GM13977 (cell line): Measurements from ENCODE around the gene IKZF1.

ENCODE experiments used
- DNase-seq: peaks from one replicate; pipeline ENCODE4 v3.0.0; 2012; ENCODE audit warnings: low spot score
- in situ Hi-C: fragments of 300-500 bp; cut with MboI; formaldehyde crosslinking; loops from one replicate; pipeline ENCODE4 v1.12.0; 2022; ENCODE audit warnings: low sequenced_read_pairs, low pct_unique_long_range_greater_than_20kb, mixed read lengths, inconsistent platforms; ENCODE audit not compliant: unreplicated experiment
- TF ChIP-seq, protein P1 (sequence below): IDR thresholded peaks from 2 replicates; pipeline ENCODE4 v1.5.1; 2012; ENCODE audit warnings: mild to moderate bottlenecking, control low read depth; ENCODE audit not compliant: insufficient read depth; ENCODE audit errors: extremely low read depth, missing control alignments

Gene IKZF1

DNA sequence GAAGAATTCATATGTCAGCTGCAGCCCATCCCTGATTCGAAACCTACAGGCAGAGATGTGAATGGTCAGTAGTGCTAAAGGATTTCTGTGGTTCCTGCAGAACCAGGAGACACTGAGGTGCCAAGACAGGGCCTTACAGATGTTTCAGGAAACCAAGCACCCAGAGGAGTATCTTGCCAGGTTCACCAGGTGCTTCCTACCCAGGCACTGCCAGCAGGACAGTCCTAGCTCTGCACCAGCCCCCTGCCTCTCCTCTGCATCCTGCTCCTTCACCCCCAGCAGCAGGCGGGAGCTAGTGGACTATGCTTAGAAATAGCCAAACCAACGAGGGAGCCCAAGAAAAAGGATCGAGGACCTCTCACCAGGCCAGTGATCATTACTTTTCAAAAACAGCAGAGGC lies 4.2 kb upstream of the IKZF1 start:
- in situ Hi-C loops: loop anchor here (10.0 kb wide), 2 partner anchors 64 to 114 kb away; no protein-coding TSS in a partner anchor
- TF ChIP-seq, protein P1, sequence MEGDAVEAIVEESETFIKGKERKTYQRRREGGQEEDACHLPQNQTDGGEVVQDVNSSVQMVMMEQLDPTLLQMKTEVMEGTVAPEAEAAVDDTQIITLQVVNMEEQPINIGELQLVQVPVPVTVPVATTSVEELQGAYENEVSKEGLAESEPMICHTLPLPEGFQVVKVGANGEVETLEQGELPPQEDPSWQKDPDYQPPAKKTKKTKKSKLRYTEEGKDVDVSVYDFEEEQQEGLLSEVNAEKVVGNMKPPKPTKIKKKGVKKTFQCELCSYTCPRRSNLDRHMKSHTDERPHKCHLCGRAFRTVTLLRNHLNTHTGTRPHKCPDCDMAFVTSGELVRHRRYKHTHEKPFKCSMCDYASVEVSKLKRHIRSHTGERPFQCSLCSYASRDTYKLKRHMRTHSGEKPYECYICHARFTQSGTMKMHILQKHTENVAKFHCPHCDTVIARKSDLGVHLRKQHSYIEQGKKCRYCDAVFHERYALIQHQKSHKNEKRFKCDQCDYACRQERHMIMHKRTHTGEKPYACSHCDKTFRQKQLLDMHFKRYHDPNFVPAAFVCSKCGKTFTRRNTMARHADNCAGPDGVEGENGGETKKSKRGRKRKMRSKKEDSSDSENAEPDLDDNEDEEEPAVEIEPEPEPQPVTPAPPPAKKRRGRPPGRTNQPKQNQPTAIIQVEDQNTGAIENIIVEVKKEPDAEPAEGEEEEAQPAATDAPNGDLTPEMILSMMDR: no peak
- no peak for DNase-seq

DNA sequence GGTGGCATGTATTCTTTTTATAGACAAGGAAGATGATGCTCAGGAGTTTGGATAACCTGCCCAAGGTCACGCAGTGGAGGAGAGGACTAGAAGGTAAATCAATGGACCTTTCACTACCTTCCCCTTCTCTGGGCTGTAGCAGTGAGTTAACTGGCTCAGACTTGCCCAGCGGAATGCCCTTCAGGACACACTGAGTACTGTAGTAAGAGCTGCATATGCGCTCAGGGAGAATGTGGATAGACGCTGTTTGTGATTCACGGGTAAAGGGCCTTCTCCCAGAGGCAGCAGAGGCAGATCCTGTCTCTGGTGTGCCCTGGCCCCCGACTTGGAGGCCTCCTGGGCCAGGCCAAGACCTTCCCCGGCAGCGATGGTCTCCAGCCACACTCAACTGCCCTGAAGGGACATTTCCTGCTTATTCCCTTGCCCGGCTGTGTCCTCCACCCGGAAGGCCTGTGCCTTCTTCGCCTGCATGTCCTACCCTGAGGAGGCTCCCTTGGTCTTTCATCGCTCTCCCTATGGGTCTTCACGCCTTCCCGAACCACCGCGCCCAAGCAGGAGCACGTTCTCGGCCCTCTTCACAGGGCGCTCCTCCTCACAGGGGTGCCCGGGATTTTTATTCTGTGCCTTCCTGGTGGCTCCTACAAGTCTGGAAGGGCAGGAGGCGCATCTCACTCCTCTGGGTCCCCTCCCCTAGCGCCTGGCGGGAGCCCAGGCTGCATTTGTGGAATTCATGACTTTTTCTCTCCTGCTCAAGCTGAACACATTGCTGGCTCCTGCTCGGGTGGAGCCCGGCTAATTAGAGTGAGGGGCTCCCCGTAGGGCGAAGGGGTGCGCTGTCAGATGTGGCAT lies 1.8 kb upstream of the IKZF1 start:
- in situ Hi-C loops: loop anchor here (10.0 kb wide), 2 partner anchors 62 to 112 kb away; no protein-coding TSS in a partner anchor
- TF ChIP-seq, protein P1: no peak
- no peak for DNase-seq

DNA sequence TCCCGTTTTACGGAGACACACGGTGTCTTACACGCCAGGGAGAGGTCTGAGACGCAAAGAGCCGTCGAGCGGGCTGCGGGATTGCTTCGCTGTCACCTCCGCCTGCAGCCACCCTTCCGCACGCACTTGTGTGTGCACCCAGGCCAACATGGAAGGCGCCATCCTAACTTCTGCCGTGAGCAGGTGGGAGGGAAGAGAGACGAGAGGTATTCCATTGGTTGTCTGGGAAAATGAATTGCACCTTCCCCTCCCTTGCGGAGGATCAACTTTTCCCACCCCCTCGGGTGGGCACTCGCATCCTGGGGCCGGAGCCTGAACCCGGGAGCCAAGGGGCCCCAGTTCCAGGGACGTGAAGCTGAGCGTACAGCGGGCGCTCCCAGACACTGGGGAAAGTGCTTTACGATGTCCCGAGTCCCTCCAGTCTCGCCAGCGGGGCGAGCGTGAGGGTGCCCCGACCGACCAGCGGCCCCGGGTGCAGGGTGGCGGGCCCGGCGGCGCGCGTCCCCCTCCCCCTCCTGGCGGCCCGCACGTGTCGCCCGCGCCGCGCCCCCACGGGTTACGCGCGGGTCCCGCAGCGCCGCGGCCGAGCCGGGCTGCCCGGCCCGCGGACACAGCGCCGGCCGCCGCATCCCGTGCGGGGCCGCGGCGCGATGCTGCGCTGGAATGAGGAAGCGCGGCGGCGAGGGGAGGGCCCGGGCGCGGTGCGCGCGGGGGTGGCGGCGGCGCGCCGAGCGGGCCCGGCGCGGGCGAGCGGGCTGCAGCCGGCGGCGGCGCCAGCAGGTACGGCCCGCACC lies 984 bp upstream of the IKZF1 start:
- no peak for DNase-seq
- in situ Hi-C loops: loop anchor here (10.0 kb wide), 2 partner anchors 61 to 111 kb away; no protein-coding TSS in a partner anchor
- TF ChIP-seq, protein P1: no peak

DNA sequence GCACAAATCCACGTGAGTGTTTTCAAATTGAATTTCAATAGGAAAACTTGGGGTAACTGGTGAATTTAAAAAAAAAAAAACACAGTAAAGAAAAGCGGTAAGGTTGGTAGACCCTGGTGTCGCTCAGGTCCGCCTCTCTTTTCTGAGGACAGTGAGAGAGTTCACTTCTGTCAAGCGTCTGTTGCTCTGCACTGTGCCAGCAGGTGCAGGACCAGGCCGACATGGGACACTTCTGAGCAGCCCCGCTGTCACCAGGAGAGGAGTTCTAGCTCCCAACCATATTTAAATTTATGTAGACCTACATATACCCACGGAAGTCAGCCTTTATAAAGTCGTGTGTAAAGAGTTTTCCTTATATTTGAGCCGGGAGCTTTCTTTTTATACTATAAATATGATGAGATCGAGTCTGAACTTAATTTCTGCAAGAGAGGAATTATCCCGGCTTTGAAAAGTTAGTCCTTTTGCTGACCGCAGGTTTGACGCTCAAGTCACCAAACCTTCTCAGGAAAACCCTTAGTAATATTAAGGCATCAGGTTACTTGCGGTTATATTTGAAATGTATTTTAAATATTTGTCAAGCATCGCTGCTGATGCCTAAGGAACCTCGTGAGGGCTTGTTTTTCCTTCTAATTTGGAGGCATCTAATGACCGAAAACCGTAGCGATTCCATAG lies 531 bp downstream of the IKZF1 start:
- TF ChIP-seq, protein P1: no peak
- in situ Hi-C loops: loop anchor here (10.0 kb wide), 2 partner anchors 60 to 110 kb away; no protein-coding TSS in a partner anchor
- DNase-seq: peak; percentile 40

DNA sequence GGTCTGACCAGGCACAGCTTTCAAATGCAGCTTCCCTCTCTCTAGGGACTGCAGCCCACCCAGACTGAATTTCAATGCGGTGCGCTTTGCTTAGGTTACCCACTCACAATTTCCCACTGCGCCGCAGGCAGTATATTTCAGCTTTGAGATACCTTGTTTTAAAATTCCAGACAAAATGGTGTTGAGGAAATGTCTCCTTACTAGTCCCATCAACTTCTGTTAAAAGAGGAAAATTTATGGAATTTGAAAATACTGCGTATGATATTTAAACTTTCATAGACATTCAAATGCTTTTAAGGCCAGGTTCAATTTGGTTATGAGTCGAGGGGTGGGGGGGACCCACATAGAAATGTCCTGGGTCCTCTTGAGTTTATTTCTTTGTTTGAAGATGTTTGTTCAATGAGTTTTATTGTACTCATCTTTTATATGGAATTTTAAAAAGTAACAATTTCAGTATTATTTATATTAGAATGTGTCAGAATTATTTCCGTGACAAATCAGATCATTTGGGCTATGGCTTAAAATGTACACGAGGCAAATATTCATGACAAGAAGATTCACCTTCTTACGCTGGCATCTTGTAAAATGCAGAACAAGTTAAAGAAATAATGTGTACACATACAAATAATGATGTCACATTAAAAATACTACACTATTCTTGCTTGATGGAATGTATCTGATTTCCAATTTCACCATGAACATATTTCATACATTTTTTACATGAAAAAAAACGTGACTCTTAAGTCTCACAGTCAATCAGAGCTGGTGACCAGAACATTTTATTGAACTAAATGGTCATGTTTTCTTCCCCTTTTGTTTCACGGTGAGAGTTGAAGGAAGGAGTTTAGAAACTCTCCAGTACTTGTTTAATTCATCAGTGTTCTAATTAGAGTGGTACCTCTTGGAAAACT lies 1.3 kb downstream of the IKZF1 start:
- DNase-seq: no peak
- in situ Hi-C loops: loop anchor here (10.0 kb wide), 2 partner anchors 59 to 109 kb away; no protein-coding TSS in a partner anchor
- TF ChIP-seq, protein P1: no peak
